ENCODE results near the gene NFATC2. TPM values are rescaled to one million over a fixed set of nuclear protein-coding genes. Genes with fewer than 3 reads are reported as not detected.

The NFATC2 gene
- polyA plus RNA-seq, 1 of the 3 experiments (the other 2 are of a cell fraction) = 0.36 TPM

DNA sequence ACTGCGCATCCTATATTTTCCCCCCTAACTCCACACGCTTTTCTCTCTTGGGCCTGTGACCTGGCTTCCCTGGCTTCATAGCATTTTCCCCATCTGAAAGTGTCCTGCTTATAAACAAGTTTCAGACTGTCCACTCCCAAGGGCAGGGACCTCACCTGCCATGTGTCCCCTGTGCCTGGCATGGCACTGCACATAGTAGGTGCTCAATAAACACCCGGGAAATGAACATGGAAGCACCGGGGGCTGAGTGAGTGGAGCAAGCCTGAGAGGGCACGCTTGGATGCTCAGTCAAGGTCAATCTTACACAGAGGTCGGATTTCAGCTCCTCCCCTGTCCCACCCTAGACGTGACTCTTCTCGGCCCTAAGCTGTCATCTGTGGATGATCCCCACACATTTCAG lies 96.9 kb downstream of the NFATC2 start:
- Histone ChIP-seq H3K27me3 (ENCODE audit: insufficient read depth) (no peaks in the 10 kb centered on the region), H3K4me1 (ENCODE audit: control insufficient read depth in 1 of 2, insufficient read depth in 2 of 2, low read depth in 1 of 2, low read length in 1 of 2) (peaks cover 20 to 36% of the 10 kb centered on the region in 2 experiments), H3F3A (replicated peaks; ENCODE audit: insufficient read depth) (peaks cover 39% of the 10 kb centered on the region), H3K9me2 (no peaks in the 10 kb centered on the region), H3K27ac (ENCODE audit: low read depth in 2 of 2, low read length in 1 of 2) (peak overlapping the region; percentile 97 to 99), H3K79me2 (ENCODE audit: insufficient read depth) (no peaks in the 10 kb centered on the region), H3K4me2 (no peak overlapping the region; the same call in 1 of the 2 replicates), H3K36me3 (replicated peaks in 1 of 2; ENCODE audit: control insufficient read depth in 1 of 2, insufficient read depth in 2 of 2, low read length in 1 of 2) (no peaks in the 10 kb centered on the region), H2AFZ (ENCODE audit: low read depth) (no peak overlapping the region), H3K4me3 (ENCODE audit: low read depth in 2 of 2, low read length in 1 of 2) (no peak overlapping the region), H3K9ac (peak overlapping the region; percentile 87; the same call in 1 of the 2 replicates), H4K20me1 (ENCODE audit: insufficient read depth) (no peaks in the 10 kb centered on the region), H3K9me3 (no peaks in the 10 kb centered on the region)
- CTCF ChIA-PET = interaction anchor here (1.0 to 1.8 kb wide), 3 partner anchors 27 to 458 kb away, joined by 3 to 5 read pairs (median 3); no protein-coding TSS in a partner anchor
- POLR2A ChIA-PET = no interaction called here
- 83% methylated on average over 8 of the region's 8 CpGs for WGBS (ENCODE audit: low lambda C conversion rate)
- DNase-seq = no peak
- no peak for TF ChIP-seq EP300 (IDR thresholded peaks at IDR 0.05; ENCODE audit: borderline replicate concordance in 1 of 2, low read depth in 1 of 2, low read length in 1 of 2)
- no peak for TF ChIP-seq CHD2 (IDR thresholded peaks at IDR 0.05; ENCODE audit: low read length, partially characterized antibody)
- TF ChIP-seq, protein P1, sequence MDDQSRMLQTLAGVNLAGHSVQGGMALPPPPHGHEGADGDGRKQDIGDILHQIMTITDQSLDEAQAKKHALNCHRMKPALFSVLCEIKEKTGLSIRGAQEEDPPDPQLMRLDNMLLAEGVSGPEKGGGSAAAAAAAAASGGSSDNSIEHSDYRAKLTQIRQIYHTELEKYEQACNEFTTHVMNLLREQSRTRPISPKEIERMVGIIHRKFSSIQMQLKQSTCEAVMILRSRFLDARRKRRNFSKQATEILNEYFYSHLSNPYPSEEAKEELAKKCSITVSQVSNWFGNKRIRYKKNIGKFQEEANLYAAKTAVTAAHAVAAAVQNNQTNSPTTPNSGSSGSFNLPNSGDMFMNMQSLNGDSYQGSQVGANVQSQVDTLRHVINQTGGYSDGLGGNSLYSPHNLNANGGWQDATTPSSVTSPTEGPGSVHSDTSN (IDR thresholded peaks at IDR 0.05) = no peak
- TF ChIP-seq, protein P2, sequence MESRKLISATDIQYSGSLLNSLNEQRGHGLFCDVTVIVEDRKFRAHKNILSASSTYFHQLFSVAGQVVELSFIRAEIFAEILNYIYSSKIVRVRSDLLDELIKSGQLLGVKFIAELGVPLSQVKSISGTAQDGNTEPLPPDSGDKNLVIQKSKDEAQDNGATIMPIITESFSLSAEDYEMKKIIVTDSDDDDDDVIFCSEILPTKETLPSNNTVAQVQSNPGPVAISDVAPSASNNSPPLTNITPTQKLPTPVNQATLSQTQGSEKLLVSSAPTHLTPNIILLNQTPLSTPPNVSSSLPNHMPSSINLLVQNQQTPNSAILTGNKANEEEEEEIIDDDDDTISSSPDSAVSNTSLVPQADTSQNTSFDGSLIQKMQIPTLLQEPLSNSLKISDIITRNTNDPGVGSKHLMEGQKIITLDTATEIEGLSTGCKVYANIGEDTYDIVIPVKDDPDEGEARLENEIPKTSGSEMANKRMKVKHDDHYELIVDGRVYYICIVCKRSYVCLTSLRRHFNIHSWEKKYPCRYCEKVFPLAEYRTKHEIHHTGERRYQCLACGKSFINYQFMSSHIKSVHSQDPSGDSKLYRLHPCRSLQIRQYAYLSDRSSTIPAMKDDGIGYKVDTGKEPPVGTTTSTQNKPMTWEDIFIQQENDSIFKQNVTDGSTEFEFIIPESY (IDR thresholded peaks at IDR 0.05; ENCODE audit: borderline replicate concordance, low read depth) = no peak
- TF ChIP-seq, protein P3, sequence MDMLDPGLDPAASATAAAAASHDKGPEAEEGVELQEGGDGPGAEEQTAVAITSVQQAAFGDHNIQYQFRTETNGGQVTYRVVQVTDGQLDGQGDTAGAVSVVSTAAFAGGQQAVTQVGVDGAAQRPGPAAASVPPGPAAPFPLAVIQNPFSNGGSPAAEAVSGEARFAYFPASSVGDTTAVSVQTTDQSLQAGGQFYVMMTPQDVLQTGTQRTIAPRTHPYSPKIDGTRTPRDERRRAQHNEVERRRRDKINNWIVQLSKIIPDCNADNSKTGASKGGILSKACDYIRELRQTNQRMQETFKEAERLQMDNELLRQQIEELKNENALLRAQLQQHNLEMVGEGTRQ (IDR thresholded peaks at IDR 0.05; ENCODE audit: borderline replicate concordance, low read depth, low read length) = no peak
- no peak for TF ChIP-seq SIN3A (IDR thresholded peaks at IDR 0.05; ENCODE audit: borderline replicate concordance, low read depth, low read length)
- no peak for TF ChIP-seq TAF1 (IDR thresholded peaks at IDR 0.05; ENCODE audit: borderline replicate concordance, low read depth, low read length)
- no peak for TF ChIP-seq GABPA (IDR thresholded peaks at IDR 0.05; ENCODE audit: low read depth)
- TF ChIP-seq RFX5 (IDR thresholded peaks at IDR 0.05; ENCODE audit: low read length) = no peak
- TF ChIP-seq SMC3 (IDR thresholded peaks at IDR 0.05; ENCODE audit: low read depth, low read length) = no peak

DNA sequence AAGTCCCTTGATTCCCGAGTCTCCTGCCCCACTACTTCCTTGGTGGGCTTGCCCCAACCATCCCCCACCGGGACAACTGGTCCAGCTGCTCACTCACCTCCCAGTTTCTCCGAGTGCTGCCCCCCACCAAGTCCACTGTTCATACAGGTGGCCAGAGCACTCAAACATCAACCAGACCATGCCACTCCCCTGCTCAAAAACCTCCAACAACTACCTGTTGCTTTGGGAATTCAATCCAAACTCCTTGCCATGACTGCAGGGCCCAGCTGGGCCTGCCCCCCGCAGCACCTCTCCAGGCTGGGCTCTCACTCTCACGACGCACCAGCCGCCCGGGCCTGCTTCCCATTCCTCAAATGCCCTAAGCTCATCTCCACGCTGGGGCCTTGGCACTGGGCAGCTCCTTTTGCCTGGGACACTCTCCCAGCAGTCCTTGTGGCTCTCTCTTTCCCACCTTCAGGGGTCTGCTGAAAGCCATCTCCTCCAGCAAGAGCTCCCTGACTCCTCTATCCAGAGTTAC lies 97.5 kb downstream of the NFATC2 start:
- DNase-seq = peak; percentile 44
- H3K4me1 ChIP-seq (ENCODE audit: control insufficient read depth in 1 of 2, insufficient read depth in 2 of 2, low read depth in 1 of 2, low read length in 1 of 2) = peaks cover 20 to 35% of the 10 kb centered on the region in 2 experiments
- peak overlapping the region; percentile 12; the same call in 1 of the 2 replicates for H2AFZ ChIP-seq (ENCODE audit: low read depth)
- no peaks in the 10 kb centered on the region for H3K36me3 ChIP-seq (replicated peaks in 1 of 2; ENCODE audit: control insufficient read depth in 1 of 2, insufficient read depth in 2 of 2, low read length in 1 of 2)
- no peaks in the 10 kb centered on the region for H4K20me1 ChIP-seq (ENCODE audit: insufficient read depth)
- peaks cover 39% of the 10 kb centered on the region for H3F3A ChIP-seq (replicated peaks; ENCODE audit: insufficient read depth)
- H3K27me3 ChIP-seq (ENCODE audit: insufficient read depth) = no peaks in the 10 kb centered on the region
- peak overlapping the region; percentile 66; the same call in 1 of the 2 replicates for H3K4me2 ChIP-seq
- no peaks in the 10 kb centered on the region for H3K9me3 ChIP-seq
- ChIA-PET CTCF (interaction anchor here (0.7 to 1.8 kb wide), 8 partner anchors 12 to 637 kb away, joined by 3 to 5 read pairs (median 4); no protein-coding TSS in a partner anchor), POLR2A (no interaction called here)
- peak overlapping the region; percentile 87; the same call in 1 of the 2 replicates for H3K9ac ChIP-seq
- H3K79me2 ChIP-seq (ENCODE audit: insufficient read depth) = no peaks in the 10 kb centered on the region
- H3K27ac ChIP-seq (ENCODE audit: low read depth in 2 of 2, low read length in 1 of 2) = peak overlapping the region; percentile 97 to 99
- H3K4me3 ChIP-seq (ENCODE audit: low read depth in 2 of 2, low read length in 1 of 2) = no peak overlapping the region
- no peaks in the 10 kb centered on the region for H3K9me2 ChIP-seq
- WGBS (ENCODE audit: low lambda C conversion rate) = 64% methylated on average over 8 of the region's 9 CpGs
- TF ChIP-seq, protein P4, sequence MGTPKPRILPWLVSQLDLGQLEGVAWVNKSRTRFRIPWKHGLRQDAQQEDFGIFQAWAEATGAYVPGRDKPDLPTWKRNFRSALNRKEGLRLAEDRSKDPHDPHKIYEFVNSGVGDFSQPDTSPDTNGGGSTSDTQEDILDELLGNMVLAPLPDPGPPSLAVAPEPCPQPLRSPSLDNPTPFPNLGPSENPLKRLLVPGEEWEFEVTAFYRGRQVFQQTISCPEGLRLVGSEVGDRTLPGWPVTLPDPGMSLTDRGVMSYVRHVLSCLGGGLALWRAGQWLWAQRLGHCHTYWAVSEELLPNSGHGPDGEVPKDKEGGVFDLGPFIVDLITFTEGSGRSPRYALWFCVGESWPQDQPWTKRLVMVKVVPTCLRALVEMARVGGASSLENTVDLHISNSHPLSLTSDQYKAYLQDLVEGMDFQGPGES (IDR thresholded peaks at IDR 0.05; ENCODE audit: low read depth, low read length) = no peak
- TF ChIP-seq GABPA (IDR thresholded peaks at IDR 0.05; ENCODE audit: low read depth) (no peak), SIN3A (IDR thresholded peaks at IDR 0.05; ENCODE audit: borderline replicate concordance, low read depth, low read length) (no peak), YY1 (IDR thresholded peaks at IDR 0.05; ENCODE audit: low read depth) (no peak), ELF1 (IDR thresholded peaks at IDR 0.05) (no peak), SMC3 (IDR thresholded peaks at IDR 0.05; ENCODE audit: low read depth, low read length) (no peak)
- TF ChIP-seq, protein P5, sequence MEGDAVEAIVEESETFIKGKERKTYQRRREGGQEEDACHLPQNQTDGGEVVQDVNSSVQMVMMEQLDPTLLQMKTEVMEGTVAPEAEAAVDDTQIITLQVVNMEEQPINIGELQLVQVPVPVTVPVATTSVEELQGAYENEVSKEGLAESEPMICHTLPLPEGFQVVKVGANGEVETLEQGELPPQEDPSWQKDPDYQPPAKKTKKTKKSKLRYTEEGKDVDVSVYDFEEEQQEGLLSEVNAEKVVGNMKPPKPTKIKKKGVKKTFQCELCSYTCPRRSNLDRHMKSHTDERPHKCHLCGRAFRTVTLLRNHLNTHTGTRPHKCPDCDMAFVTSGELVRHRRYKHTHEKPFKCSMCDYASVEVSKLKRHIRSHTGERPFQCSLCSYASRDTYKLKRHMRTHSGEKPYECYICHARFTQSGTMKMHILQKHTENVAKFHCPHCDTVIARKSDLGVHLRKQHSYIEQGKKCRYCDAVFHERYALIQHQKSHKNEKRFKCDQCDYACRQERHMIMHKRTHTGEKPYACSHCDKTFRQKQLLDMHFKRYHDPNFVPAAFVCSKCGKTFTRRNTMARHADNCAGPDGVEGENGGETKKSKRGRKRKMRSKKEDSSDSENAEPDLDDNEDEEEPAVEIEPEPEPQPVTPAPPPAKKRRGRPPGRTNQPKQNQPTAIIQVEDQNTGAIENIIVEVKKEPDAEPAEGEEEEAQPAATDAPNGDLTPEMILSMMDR (IDR thresholded peaks at IDR 0.05) = no peak
- TF ChIP-seq, protein P6, sequence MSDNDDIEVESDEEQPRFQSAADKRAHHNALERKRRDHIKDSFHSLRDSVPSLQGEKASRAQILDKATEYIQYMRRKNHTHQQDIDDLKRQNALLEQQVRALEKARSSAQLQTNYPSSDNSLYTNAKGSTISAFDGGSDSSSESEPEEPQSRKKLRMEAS (IDR thresholded peaks at IDR 0.05; ENCODE audit: low read depth) = no peak
- TF ChIP-seq, protein P2 (IDR thresholded peaks at IDR 0.05; ENCODE audit: borderline replicate concordance, low read depth) = no peak
